ENCODE data around the gene BRMS1L. TPM values are rescaled to one million over a fixed set of nuclear protein-coding genes. Genes with fewer than 3 reads are reported as not detected.

BRMS1L gene
- total RNA-seq, 1 donor, result 5.6 TPM

DNA sequence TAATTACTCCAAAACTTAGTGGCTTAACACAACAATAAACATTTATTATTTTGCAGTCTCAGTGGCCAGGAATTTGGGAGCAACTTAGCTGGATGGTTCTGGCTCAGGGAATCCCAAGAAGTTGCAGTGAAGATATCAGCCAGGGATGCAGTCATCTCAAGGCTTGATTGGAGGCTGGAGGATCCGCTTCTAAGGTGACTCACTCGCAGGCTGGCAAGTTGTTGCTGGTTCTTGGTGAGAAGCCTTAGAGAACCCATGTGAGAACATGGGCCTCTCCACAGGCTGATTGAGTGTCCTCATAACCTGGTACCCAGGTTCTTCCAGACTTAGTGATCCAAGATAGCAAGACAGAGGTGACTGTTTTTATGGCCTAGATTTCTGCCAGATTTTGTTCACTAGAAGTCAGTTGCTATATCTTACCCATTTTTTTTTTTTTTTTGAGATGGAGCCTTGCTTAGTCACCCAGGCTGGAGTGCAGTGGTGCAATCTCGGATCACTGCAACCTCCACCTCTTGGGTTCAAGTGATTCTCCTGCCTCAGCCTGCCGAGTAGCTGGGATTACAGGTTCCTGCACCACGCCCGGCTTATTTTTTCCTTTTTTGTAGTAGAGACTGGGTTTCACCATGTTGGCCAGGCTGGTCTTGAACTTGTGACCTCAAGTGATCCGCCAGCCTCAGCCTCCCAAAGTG is 32.5 kb downstream of the BRMS1L start:
- no peak for TF ChIP-seq CTCF (IDR thresholded peaks at IDR 0.05; ENCODE audit: insufficient read depth, low read depth, low read length)
- DNase-seq (ENCODE audit: low read depth), result peak; percentile 10
- no peak overlapping the region for H3K4me3 ChIP-seq (ENCODE audit: low read depth, low read length)

GRCh38 chr14:35861204-35861868 is 35.2 kb downstream of the BRMS1L start:
- no peak for DNase-seq (ENCODE audit: low read depth)
- TF ChIP-seq CTCF (IDR thresholded peaks at IDR 0.05; ENCODE audit: insufficient read depth, low read depth, low read length), result no peak
- H3K4me3 ChIP-seq (ENCODE audit: low read depth, low read length), result no peak overlapping the region

- no peak for TF ChIP-seq CTCF (IDR thresholded peaks at IDR 0.05; ENCODE audit: insufficient read depth, low read depth, low read length)
- DNase-seq (ENCODE audit: low read depth), result no peak
- no peak overlapping the region for H3K4me3 ChIP-seq (ENCODE audit: low read depth, low read length)
These were observed 39.6 kb downstream of the BRMS1L start for GRCh38 chr14:35865611-35866324.

DNA sequence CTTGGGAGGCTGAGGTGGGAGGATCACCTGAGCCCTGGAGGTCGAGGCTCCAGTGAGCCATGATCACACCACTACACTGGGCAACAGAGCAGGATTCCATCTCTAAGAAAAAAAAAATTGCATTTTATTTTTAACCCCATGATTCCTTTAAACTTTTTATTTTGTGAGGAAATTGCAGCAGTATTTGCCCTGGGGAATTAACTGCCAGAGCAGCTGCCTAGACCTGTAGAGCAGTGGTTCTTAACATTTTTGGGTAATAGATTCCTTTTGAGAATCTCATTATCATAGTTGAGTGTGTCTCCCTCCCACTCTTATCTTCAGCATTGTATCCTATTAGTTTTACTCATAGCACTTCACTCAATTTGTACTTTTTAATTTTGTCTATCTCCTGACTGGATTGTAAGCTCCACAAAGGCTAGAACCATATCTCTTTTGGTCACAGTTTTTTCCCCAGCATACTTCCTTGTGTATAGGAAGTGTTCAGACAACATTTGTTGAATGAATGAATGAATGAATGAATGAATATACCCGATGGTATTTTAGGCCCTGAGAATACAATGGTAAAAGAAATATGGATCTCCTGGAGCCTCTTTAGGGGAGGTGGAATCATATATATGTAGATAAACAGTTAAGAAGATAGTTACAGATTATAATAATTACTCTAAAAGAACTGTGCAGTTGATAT is 40.6 kb downstream of the BRMS1L start:
- no peak for DNase-seq (ENCODE audit: low read depth)
- H3K4me3 ChIP-seq (ENCODE audit: low read depth, low read length), result no peak overlapping the region
- no peak for TF ChIP-seq CTCF (IDR thresholded peaks at IDR 0.05; ENCODE audit: insufficient read depth, low read depth, low read length)

GRCh38 chr14:35867280-35867629 is 41.1 kb downstream of the BRMS1L start:
- TF ChIP-seq CTCF (IDR thresholded peaks at IDR 0.05; ENCODE audit: insufficient read depth, low read depth, low read length), result no peak
- no peak overlapping the region for H3K4me3 ChIP-seq (ENCODE audit: low read depth, low read length)
- no peak for DNase-seq (ENCODE audit: low read depth)

GRCh38 chr14:35875296-35875695 is 49.2 kb downstream of the BRMS1L start:
- DNase-seq (ENCODE audit: low read depth), result peak; percentile 69
- TF ChIP-seq CTCF (IDR thresholded peaks at IDR 0.05; ENCODE audit: insufficient read depth, low read depth, low read length), result no peak
- no peak overlapping the region for H3K4me3 ChIP-seq (ENCODE audit: low read depth, low read length)
